Thyroid gland (tissue), 4 donors: ENCODE results near the gene TNNT2. TPM values are rescaled to one million over a fixed set of nuclear protein-coding genes. Genes with fewer than 3 reads are reported as not detected.

Experiments
- DNase-seq, 2 donors: peaks; one replicate each; pipeline ENCODE4 v3.0.0-alpha.2; 2019
- H3K27ac ChIP-seq, 3 donors: fragments of 200-600 bp; sonication (generic); 1 replicate in 2 of 3; 2 replicates in 1 of 3; pipeline ENCODE4 v1.5.1; 2016 to 2019; ENCODE audit warnings: mild to moderate bottlenecking in 1 of 3, moderate library complexity in 1 of 3
- H3K27me3 ChIP-seq: fragments of 200-600 bp; sonication (generic); one replicate; pipeline ENCODE4 v1.5.1; 2019
- H3K36me3 ChIP-seq, 2 donors: fragments of 200-600 bp; sonication (generic); one replicate each; pipeline ENCODE4 v1.5.1; 2016 to 2019
- H3K4me1 ChIP-seq, 2 donors: fragments of 200-600 bp; sonication (generic); one replicate each; pipeline ENCODE4 v1.5.1; 2017 to 2019
- H3K4me3 ChIP-seq, 3 donors: fragments of 200-600 bp; sonication (generic); replicated peaks in 1 of 3; 1 replicate in 2 of 3; 2 replicates in 1 of 3; pipeline ENCODE4 v1.5.1; 2016; ENCODE audit warnings: mild to moderate bottlenecking in 1 of 3
- H3K9me3 ChIP-seq: fragments of 200-600 bp; sonication (generic); one replicate; pipeline ENCODE4 v1.5.1; 2017
- POLR2A ChIP-seq, 2 donors: fragments of 450-650 bp; IDR thresholded peaks; one replicate each; pipeline ENCODE4 v1.6.1; 2017; ENCODE audit warnings: antibody characterized with exemption in 2 of 2, mild to moderate bottlenecking in 2 of 2, moderate library complexity in 1 of 2
- WGBS, 2 donors: methylation state at CpG; one replicate each; pipeline ENCODE4 v1.1.5; 2017; 5-methylcytosine and 5-hydroxymethylcytosine counted together
- intact Hi-C: fragments of 100-400 bp; cut with DNase I; formaldehyde crosslinking; loops from one replicate; pipeline ENCODE4 v1.15.1; 2023
- total RNA-seq, 4 donors: library from RNA; depleted of rRNA; stranded (reverse); fragments of >200 nt; gene quantifications; one replicate each; pipeline ENCODE4 v1.2.3, GENCODE V29; 2016
- TF ChIP-seq, protein P1 (sequence below), 6 experiments: fragments of 200-600 bp in 3 of 6; fragments of 450-650 bp in 3 of 6; sonication (generic) in 3 of 6; IDR thresholded peaks; one replicate each; pipeline ENCODE4 v1.5.1; 2016 to 2019; ENCODE audit warnings: antibody characterized with exemption in 6 of 6, mild to moderate bottlenecking in 2 of 6, inconsistent platforms in 1 of 6, moderate library complexity in 1 of 6

TNNT2 gene
- total RNA-seq, 4 donors from 2014 or later = 0.24 TPM; not detected in 3

DNA sequence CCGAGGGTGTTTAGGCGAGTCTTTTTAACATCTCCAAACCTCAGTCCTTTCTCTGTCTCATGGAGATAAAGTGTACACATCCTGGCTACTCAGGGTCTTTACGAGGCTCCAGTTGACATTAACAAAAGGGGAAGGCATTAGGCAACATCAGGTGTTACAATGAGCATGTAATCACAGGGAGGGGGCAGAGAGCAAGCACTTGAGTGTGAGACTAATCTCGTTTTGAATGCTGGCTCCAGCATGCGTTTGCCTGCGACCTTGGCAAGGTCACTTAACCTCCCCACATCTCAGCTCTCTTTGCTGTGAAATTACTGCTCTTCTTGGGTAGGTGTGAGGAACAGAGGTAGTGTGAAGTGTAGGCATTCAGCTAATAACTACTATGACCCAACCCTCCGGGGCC is 3.1 kb downstream of the TNNT2 start:
- 33 to 40% methylated on average over 7 of the region's 7 CpGs for WGBS, 2 donors
- DNase-seq = no peak
- intact Hi-C loops = no loop called here
- H3K9me3 ChIP-seq = no peaks in the 10 kb centered on the region
- H3K27ac ChIP-seq = no peak overlapping the region
- H3K36me3 ChIP-seq = no peaks in the 10 kb centered on the region
- H3K4me1 ChIP-seq = no peaks in the 10 kb centered on the region
- no peak overlapping the region for H3K4me3 ChIP-seq
- no peaks in the 10 kb centered on the region for H3K27me3 ChIP-seq
- TF ChIP-seq POLR2A (IDR thresholded peaks at IDR 0.05) = no peak
- TF ChIP-seq, protein P1, sequence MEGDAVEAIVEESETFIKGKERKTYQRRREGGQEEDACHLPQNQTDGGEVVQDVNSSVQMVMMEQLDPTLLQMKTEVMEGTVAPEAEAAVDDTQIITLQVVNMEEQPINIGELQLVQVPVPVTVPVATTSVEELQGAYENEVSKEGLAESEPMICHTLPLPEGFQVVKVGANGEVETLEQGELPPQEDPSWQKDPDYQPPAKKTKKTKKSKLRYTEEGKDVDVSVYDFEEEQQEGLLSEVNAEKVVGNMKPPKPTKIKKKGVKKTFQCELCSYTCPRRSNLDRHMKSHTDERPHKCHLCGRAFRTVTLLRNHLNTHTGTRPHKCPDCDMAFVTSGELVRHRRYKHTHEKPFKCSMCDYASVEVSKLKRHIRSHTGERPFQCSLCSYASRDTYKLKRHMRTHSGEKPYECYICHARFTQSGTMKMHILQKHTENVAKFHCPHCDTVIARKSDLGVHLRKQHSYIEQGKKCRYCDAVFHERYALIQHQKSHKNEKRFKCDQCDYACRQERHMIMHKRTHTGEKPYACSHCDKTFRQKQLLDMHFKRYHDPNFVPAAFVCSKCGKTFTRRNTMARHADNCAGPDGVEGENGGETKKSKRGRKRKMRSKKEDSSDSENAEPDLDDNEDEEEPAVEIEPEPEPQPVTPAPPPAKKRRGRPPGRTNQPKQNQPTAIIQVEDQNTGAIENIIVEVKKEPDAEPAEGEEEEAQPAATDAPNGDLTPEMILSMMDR (IDR thresholded peaks at IDR 0.05) = no peak

DNA sequence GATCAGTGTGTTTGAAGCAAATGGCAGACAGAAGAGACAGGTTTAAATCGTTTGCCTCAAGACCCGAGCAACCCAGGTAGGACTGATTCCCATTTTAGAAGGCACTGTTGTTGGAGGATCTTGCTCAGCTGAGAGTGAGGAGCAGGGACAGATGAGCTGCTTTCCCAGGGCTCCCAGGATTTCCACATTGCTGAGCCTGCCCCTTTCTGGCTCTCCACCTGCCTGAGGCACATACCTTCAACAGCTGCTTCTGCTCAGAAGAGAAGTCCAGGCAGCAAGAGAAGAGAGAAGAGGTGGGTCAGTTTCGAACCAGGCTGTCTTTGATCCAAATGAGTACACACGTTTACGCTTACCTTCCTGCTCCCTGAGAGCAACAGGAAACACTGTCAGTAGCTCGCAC is 5.7 kb downstream of the TNNT2 start:
- Histone ChIP-seq H3K9me3 (no peaks in the 10 kb centered on the region), H3K27me3 (no peaks in the 10 kb centered on the region), H3K27ac (no peak overlapping the region), H3K4me1 (no peaks in the 10 kb centered on the region), H3K4me3 (no peak overlapping the region), H3K36me3 (no peaks in the 10 kb centered on the region)
- DNase-seq = no peak
- 66 to 76% methylated on average over 6 of the region's 6 CpGs for WGBS, 2 donors
- intact Hi-C loops = no loop called here
- TF ChIP-seq, protein P1 (IDR thresholded peaks at IDR 0.05) = no peak
- TF ChIP-seq POLR2A (IDR thresholded peaks at IDR 0.05) = no peak

DNA sequence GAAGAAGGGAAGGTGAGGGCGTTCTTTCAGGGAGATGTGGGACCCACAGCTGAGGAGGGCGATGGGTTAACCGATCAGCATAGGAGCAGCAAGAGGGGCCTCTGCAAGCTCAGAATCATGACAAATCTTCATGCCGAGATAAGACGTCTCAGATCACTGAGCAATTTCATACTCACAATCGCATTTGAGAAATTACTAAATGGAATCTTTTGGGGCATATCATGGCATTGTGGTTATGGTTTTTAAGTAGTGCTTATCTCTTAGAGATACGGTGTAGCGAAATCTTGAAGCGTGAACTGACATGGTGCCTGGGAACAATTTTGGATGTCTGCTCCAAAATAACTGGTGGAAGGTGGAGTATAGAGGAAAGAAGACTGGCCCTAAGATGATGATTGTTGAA is 6.2 kb downstream of the TNNT2 start:
- no peaks in the 10 kb centered on the region for H3K36me3 ChIP-seq
- no peaks in the 10 kb centered on the region for H3K4me1 ChIP-seq
- 84 to 88% methylated on average over 9 of the region's 9 CpGs for WGBS, 2 donors
- no peak for TF ChIP-seq POLR2A (IDR thresholded peaks at IDR 0.05)
- TF ChIP-seq, protein P1 (IDR thresholded peaks at IDR 0.05) = no peak
- H3K27ac ChIP-seq = no peak overlapping the region
- H3K4me3 ChIP-seq = no peak overlapping the region
- intact Hi-C loops = no loop called here
- no peak for DNase-seq
- no peaks in the 10 kb centered on the region for H3K27me3 ChIP-seq
- H3K9me3 ChIP-seq = no peaks in the 10 kb centered on the region

DNA sequence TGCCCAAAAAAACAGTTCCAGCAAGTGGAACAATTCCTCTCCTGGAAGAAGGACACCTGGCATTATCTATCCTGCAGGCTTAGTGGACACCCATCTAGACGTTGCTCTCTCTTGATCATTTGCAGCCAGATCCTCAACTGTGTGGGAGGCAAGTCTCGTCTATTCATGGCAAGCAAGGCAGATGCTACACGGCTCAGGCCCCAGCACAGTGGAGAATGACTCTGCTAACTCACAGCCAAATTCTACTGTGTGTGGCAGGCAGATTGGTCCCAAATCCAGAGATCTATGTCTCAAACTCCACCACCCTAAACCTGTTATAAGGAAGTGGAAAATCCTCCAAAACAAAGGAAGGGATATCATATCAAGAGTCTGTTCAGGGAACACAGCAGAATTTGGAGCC is 7.0 kb downstream of the TNNT2 start:
- H3K36me3 ChIP-seq = no peaks in the 10 kb centered on the region
- no peak for DNase-seq
- intact Hi-C loops = no loop called here
- WGBS, 2 donors = 63 to 83% methylated on average over 3 of the region's 3 CpGs
- no peak overlapping the region for H3K4me3 ChIP-seq
- H3K9me3 ChIP-seq = no peaks in the 10 kb centered on the region
- no peaks in the 10 kb centered on the region for H3K27me3 ChIP-seq
- H3K4me1 ChIP-seq = no peaks in the 10 kb centered on the region
- no peak overlapping the region for H3K27ac ChIP-seq
- no peak for TF ChIP-seq POLR2A (IDR thresholded peaks at IDR 0.05)
- TF ChIP-seq, protein P1 (IDR thresholded peaks at IDR 0.05) = no peak

DNA sequence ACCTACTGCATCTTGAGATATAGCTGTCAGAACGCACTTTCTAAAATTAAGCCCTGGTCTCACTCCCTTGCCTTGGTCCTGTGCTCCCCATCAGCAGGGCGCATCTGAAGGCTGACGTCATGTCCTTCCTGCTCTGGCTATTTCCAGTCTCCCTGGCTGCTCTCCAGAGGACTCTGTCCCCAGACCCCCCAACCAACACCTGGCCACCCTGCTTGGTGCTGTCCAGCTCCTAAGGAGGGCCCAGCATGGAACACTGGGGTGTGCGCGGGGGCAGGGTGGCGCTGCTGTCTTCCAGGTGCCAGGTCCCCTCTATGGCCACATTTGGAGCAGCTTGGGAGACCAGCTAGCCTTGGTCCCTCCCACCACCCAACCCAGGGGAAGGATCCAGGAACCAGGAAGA is 8.3 kb downstream of the TNNT2 start:
- H3K27me3 ChIP-seq = no peaks in the 10 kb centered on the region

More for the DNA sequence above, 8.3 kb downstream of the TNNT2 start:
- Histone ChIP-seq H3K9me3 (no peaks in the 10 kb centered on the region), H3K4me3 (no peak overlapping the region), H3K4me1 (no peaks in the 10 kb centered on the region), H3K36me3 (no peaks in the 10 kb centered on the region), H3K27ac (no peak overlapping the region)
- intact Hi-C loops = no loop called here
- DNase-seq = no peak
- TF ChIP-seq, protein P1 (IDR thresholded peaks at IDR 0.05) = no peak
- TF ChIP-seq POLR2A (IDR thresholded peaks at IDR 0.05) = no peak
- WGBS, 2 donors = 65 to 83% methylated on average over 2 to 6 of the region's 6 CpGs
